Stimulated activated memory B cell treated with anti-CD40 and anti-IgM and Interleukin-4, amounts not matched to agents 10 μg/mL and 1 μg/mL and 100 μg/mL, for 72 hours (primary cell): ENCODE results near the gene FAM83F.
"Not testable (repeated sequence)": the region's sequence is repeated elsewhere in the genome, so short reads cannot be mapped to it uniquely, and the experiment has no call there.

Experiments
- ATAC-seq: fragments of 150-1000 bp; cut with Tn5 transposase; 2 replicates; pipeline ENCODE4 v1.10.0; 2021
- H3K27ac Mint-ChIP-seq: one replicate; pipeline ENCODE4 v1.8.0; 2022; ENCODE audit warnings: mild to moderate bottlenecking, mixed read lengths
- H3K27me3 Mint-ChIP-seq: one replicate; pipeline ENCODE4 v1.8.0; 2022; ENCODE audit warnings: mixed read lengths
- H3K36me3 Mint-ChIP-seq: one replicate; pipeline ENCODE4 v1.8.0; 2022; ENCODE audit warnings: mixed read lengths
- H3K4me1 Mint-ChIP-seq: one replicate; pipeline ENCODE4 v1.8.0; 2022; ENCODE audit warnings: mixed read lengths
- H3K4me3 Mint-ChIP-seq: one replicate; pipeline ENCODE4 v1.8.0; 2022; ENCODE audit warnings: mild to moderate bottlenecking, moderate library complexity, mixed read lengths
- H3K9me3 Mint-ChIP-seq: one replicate; pipeline ENCODE4 v1.8.0; 2022; ENCODE audit warnings: mixed read lengths

Gene FAM83F

DNA sequence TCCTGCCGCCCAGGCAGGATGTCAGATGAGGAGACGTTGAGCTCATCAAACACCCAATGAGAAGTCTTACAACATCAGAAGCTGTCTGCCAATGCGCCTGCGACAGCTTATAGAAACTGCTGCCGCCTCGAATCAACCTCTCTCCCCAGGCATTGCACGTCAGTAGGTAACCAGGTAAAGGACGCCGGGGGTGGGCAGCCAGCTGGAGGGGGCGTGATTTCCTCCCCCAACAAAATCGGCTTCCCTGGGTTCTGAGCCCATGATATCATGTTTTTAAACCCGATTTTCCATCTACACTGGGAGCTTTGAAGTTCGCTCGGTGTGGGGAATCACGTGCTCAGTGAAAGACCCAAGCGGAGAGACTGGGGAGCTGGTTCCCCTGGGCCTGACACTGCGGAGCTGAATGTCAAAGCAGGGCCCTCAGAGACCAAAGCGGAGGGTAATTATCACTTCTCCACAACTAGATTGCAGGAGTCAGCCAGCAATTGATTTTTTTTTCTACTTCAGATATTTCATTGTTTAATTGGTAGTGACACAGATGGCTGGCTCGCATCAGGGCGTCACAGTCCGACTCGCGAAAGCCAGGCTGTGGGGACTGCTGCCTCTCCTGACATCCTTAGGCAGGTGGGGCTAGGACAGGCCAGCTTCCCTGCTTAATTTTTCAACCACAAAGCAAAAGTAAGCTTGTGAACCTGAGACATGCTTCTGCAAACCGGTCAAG is 15.4 kb downstream of the FAM83F start:
- H3K4me1 Mint-ChIP-seq = no peaks in the 10 kb centered on the region
- no peak for ATAC-seq
- peaks cover 5% of the 10 kb centered on the region for H3K36me3 Mint-ChIP-seq
- H3K27ac Mint-ChIP-seq = no peak overlapping the region
- peaks cover 94% of the 10 kb centered on the region for H3K27me3 Mint-ChIP-seq
- no peak overlapping the region for H3K4me3 Mint-ChIP-seq
- no peaks in the 10 kb centered on the region for H3K9me3 Mint-ChIP-seq

DNA sequence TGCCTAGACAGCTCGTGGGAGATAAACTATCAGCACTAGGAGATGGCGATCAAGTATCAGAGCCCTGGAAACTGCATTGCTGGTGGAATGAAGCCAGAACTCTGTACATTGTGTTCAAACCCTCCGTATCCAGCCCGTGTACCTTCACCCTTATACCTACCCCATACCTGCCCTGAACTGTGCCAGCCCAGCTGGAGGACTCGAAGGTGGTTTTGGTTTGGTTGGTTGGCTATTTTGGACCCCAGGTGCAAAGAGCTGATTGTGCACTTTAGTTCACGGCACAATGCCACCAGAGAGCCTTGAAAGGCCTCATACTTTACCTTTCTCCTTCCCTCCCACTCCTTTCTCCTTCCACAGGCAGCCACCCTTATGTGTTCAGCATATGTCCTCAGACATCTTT is 16.0 kb downstream of the FAM83F start:
- H3K36me3 Mint-ChIP-seq = peaks cover 5% of the 10 kb centered on the region
- no peak overlapping the region for H3K4me3 Mint-ChIP-seq
- no peaks in the 10 kb centered on the region for H3K4me1 Mint-ChIP-seq
- H3K9me3 Mint-ChIP-seq = no peaks in the 10 kb centered on the region
- peaks cover 94% of the 10 kb centered on the region for H3K27me3 Mint-ChIP-seq
- no peak for ATAC-seq
- no peak overlapping the region for H3K27ac Mint-ChIP-seq

DNA sequence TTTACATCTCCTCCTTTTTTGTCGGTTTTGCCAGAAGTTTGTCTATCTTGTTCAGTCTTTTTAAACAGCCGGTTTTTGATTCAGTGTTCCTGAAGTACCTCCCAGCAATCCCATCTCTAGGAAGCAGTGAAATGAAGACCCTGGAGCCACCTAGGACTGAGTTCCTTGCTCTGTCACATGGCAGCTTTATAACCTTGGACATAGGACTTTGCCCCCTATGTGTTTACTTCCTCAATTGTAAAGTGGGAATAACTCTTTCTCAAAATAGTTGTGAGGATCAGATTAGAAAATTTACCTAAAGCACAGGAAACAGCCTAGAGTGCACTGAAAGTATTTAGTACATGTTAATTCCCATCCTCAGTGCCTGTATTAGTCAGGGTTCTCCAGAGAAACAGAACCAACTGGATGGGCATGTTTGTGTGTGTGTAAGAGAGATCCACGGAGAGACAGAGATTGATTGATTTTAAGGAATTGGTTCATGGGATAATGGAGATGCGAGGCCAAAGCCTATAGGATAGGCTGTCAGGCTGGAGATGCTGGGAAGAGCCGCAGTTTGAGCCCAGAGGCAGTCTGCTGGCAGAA is 20.0 kb downstream of the FAM83F start:
- H3K4me1 Mint-ChIP-seq = no peaks in the 10 kb centered on the region
- H3K27me3 Mint-ChIP-seq = peaks cover 57% of the 10 kb centered on the region
- ATAC-seq = no peak
- H3K9me3 Mint-ChIP-seq = no peaks in the 10 kb centered on the region
- H3K4me3 Mint-ChIP-seq = no peak overlapping the region
- H3K36me3 Mint-ChIP-seq = no peaks in the 10 kb centered on the region
- H3K27ac Mint-ChIP-seq = no peak overlapping the region

DNA sequence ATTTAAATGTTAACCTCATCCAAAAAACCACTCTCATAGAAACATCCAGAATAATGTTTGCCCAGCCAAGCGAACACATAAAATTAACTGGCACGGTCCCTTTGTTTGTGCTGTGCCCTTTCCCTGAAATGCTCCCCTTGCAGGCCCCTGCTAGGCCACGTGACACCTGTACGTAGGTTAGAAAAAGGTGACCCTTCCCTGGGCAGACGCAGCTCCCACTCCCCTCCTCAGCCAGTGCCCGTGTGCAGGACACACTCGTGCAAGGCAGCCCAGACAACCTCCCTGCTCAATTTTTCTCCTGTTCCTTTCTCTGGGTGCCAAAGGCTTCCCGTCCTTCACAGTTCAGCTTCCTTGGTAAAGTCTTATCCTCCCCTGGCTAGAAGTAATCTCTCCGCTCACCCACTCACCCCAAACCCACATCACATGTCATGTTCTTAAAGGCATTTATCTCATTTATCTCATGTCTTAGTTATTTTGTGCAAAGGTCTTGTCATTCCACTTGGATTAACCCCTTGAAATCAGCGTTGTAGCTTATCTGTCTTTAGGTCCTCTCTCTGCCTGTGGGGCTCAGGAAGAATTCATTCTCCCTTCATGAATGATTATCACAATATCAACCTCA is 20.7 kb downstream of the FAM83F start:
- Mint-ChIP-seq H3K4me3 (no peak overlapping the region), H3K4me1 (no peaks in the 10 kb centered on the region), H3K36me3 (no peaks in the 10 kb centered on the region), H3K9me3 (no peaks in the 10 kb centered on the region), H3K27me3 (peaks cover 50% of the 10 kb centered on the region), H3K27ac (no peak overlapping the region)
- ATAC-seq = no peak

DNA sequence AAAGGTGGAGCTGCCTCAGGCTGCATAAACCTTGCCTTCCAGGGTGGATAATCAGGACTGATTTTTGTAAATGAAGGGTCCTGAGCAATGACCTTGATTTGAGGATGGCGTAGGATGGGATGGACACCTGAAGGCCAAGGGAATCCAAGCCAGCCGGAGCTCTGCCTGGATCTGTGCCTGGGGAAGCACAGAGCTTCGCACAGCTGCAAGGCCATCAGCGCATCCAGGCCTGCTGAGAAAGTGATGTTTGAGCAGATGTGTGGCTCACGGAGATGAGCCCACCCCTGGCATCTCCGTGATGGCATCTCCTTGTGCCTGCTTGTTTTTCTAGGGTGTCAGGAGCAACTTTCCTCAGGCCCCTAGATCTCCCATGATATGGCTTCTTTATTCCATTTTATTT is 23.3 kb downstream of the FAM83F start:
- Mint-ChIP-seq H3K27me3 (peaks cover 31% of the 10 kb centered on the region), H3K4me3 (no peak overlapping the region), H3K36me3 (no peaks in the 10 kb centered on the region), H3K4me1 (peaks cover 4% of the 10 kb centered on the region), H3K27ac (no peak overlapping the region), H3K9me3 (no peaks in the 10 kb centered on the region)
- ATAC-seq = no peak

DNA sequence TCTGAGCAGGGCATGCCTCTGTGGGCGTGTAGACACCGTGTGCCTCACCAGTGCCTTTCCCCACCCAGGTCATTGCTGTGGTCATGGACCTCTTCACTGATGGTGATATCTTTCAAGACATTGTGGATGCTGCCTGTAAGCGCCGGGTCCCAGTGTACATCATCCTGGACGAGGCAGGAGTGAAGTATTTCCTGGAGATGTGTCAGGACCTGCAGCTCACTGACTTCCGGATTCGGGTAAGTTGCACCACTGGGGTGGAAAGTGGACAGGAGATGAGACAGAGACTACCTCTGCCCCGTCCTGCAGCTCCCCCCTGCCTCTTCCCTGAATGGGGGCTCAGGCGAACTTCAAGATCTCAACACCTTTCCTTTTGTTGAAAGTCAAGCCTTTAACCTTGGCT is 24.3 kb downstream of the FAM83F start:
- peaks cover 31% of the 10 kb centered on the region for H3K27me3 Mint-ChIP-seq
- ATAC-seq = no peak
- no peaks in the 10 kb centered on the region for H3K36me3 Mint-ChIP-seq
- no peak overlapping the region for H3K27ac Mint-ChIP-seq
- H3K4me3 Mint-ChIP-seq = no peak overlapping the region
- H3K9me3 Mint-ChIP-seq = no peaks in the 10 kb centered on the region
- peaks cover 5% of the 10 kb centered on the region for H3K4me1 Mint-ChIP-seq

DNA sequence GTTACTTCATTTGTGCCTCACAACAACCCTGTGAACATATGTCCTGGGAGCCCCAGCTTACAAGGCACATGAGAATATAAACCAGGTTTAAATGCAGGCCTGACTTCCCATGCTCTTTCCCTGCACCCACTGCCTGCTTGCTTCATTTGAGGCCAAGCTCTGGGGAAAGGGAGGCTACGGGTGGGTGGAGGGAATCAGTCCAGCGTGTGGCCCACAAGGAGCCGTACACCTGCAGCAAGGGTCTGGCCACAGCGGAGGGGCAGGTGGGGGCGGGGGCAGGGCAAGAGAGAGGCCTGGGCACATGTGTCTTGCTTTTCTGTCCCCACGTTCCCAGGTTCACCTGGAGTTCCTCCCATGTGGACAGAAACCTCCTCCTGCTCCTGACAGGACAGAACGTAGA is 26.2 kb downstream of the FAM83F start:
- no peak for ATAC-seq
- H3K27me3 Mint-ChIP-seq = peaks cover 14% of the 10 kb centered on the region

DNA sequence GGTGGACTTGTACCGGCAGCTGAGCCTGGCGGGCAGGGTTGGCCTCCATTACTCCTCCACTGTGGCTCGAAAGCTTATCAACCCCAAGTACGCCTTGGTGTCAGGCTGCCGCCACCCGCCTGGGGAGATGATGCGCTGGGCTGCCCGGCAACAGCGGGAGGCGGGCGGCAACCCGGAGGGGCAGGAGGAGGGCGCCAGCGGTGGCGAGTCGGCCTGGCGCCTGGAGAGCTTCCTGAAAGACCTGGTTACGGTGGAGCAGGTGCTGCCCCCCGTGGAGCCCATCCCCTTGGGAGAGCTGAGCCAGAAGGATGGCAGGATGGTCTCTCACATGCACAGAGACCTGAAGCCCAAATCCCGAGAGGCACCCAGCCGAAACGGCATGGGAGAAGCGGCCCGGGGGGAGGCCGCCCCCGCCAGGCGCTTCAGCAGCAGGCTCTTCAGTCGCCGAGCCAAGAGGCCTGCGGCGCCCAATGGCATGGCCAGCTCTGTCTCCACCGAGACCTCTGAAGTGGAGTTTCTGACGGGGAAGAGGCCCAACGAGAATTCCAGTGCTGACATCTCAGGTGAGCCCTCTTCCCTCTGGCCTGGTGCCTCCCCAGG is 26.7 kb downstream of the FAM83F start:
- H3K27ac Mint-ChIP-seq = no peak overlapping the region
- H3K36me3 Mint-ChIP-seq = no peaks in the 10 kb centered on the region
- H3K4me3 Mint-ChIP-seq = no peak overlapping the region
- ATAC-seq = no peak
- no peaks in the 10 kb centered on the region for H3K9me3 Mint-ChIP-seq
- peaks cover 13% of the 10 kb centered on the region for H3K4me1 Mint-ChIP-seq
- peaks cover 13% of the 10 kb centered on the region for H3K27me3 Mint-ChIP-seq

More for the DNA sequence above, 26.2 kb downstream of the FAM83F start:
- Mint-ChIP-seq H3K4me1 (peaks cover 13% of the 10 kb centered on the region), H3K36me3 (no peaks in the 10 kb centered on the region), H3K27ac (no peak overlapping the region), H3K4me3 (no peak overlapping the region), H3K9me3 (no peaks in the 10 kb centered on the region)

DNA sequence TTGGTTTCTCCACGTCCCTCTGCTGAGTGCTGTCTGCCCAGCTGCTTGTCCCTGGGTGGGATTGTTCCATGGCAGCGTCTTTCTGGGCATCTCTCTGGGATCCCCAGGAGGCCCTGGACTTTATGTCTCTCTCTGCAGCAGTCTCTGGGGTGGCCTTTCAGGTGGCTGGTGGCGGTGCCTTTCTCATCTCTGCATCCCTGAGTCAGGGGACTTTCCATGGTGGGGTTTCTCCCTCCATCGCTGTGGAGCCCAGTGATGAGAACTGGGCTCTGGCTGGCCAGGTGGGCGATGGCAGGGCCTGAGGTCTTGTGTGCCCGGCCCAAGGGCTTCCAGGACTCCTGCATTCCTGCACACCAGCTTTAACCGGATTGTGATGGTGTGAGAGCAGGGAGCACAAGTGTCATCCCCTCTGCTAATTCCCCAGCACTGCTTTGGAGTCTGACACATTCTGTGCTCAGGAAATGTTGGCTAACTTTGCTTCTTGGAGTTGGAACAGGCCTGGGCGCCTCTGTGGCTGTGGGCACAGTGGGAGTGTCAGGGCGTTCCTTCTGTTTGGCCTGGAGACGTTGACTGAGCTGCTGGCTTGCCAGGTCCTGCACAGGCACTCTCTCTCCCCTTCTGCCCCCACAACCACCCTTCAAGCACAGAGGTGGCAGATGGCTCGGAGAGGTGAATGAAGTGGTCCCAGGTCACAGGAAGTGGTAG is 27.9 kb downstream of the FAM83F start:
- H3K4me3 Mint-ChIP-seq = no peak overlapping the region
- no peak overlapping the region for H3K27ac Mint-ChIP-seq
- no peaks in the 10 kb centered on the region for H3K36me3 Mint-ChIP-seq
- peaks cover 13% of the 10 kb centered on the region for H3K4me1 Mint-ChIP-seq
- H3K27me3 Mint-ChIP-seq = peaks cover 13% of the 10 kb centered on the region
- ATAC-seq = no peak
- H3K9me3 Mint-ChIP-seq = no peaks in the 10 kb centered on the region

DNA sequence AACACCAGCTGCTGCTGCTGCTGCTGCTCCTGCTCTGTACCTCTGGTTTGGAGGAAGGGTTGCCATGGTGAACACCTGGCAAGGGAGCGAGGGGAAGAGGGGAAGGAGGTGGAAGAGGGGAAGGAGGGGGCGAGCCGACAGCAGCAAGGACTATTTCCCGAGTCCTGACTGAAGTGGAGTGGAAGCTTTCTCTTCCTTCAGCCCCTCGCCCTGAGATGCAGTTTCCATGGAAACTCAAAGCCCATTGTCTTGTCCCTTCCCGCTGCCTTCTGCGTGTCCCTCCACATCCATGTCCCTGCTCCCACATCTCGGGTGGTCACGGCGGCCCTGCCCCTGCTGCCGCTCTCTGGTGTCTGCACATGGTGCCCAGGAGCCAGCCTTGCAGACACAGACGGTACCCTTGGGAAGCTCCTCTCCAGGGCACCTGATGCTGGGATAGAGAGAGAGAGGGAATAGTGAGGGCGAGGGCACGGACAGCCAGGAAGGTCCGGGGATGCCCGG is 28.6 kb downstream of the FAM83F start:
- H3K27ac Mint-ChIP-seq = no peak overlapping the region
- ATAC-seq = no peak
- no peaks in the 10 kb centered on the region for H3K36me3 Mint-ChIP-seq
- H3K27me3 Mint-ChIP-seq = peaks cover 13% of the 10 kb centered on the region
- peaks cover 13% of the 10 kb centered on the region for H3K4me1 Mint-ChIP-seq
- no peak overlapping the region for H3K4me3 Mint-ChIP-seq
- H3K9me3 Mint-ChIP-seq = no peaks in the 10 kb centered on the region

DNA sequence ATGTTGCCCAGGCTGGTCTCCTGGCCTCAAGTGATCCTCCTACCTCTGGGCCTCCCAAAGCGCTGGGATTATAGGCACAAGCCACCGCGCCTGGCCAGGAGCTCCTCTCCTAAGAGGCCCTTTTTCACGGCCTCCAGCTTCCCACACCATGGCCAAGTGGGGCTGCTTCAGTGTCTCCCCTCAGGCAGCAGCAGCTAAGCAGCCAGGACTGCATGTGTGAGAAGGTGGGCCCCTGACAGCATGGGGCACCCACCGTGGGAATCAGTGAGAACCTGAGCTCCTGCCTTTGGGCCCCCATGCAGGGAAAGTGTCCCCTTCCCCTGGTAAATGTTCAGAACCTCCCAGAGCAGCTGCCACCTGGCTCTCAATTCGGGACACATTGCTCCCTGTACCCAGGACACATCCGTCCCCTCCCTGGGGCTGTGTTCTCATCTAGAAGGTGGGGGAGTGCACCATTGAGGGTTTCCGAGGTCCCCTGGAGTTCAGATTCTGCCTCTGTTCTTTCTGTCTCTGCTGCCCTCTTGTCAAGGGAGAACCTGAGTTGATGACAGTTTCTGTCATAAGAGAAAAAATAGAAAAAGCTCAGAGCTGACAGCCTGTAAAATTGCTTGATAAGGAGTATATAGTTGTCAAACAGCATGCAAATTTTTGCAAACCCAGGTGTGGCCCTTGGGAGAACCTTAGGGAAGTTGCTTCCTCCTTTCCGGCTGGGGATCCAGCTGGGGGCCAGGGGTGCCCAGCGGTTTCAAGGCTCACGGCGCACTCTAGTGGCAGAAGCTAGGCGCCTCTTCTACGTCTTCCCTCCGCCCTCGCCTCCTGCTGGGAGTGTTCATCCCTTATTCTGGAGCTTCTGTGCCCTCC is 29.7 kb downstream of the FAM83F start:
- Mint-ChIP-seq H3K27me3 (peaks cover 13% of the 10 kb centered on the region), H3K36me3 (no peaks in the 10 kb centered on the region), H3K9me3 (no peaks in the 10 kb centered on the region), H3K4me1 (peaks cover 13% of the 10 kb centered on the region), H3K4me3 (no peak overlapping the region), H3K27ac (no peak overlapping the region)
- ATAC-seq = peak; percentile 77

DNA sequence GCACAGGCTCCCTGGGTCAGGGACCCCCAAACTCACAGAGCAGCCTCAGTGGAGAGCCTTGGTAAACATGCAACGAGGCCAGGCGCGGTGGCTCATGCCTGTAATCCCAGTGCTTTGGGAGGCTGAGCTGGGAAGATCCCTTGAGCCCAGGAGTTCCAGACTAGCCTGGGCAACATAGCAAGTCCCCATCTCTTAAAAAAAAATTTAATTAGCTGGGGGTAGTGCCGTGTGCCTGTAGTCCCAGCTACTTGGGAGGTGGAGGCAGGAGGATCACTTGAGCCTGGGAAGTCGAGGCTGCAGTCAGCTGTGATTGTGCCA is 30.3 kb downstream of the FAM83F start:
- H3K4me3 Mint-ChIP-seq, H3K27ac Mint-ChIP-seq, H3K36me3 Mint-ChIP-seq, ATAC-seq, H3K9me3 Mint-ChIP-seq: not testable (repeated sequence)
- Mint-ChIP-seq H3K27me3 (peaks cover 13% of the 10 kb centered on the region), H3K4me1 (peaks cover 13% of the 10 kb centered on the region)

DNA sequence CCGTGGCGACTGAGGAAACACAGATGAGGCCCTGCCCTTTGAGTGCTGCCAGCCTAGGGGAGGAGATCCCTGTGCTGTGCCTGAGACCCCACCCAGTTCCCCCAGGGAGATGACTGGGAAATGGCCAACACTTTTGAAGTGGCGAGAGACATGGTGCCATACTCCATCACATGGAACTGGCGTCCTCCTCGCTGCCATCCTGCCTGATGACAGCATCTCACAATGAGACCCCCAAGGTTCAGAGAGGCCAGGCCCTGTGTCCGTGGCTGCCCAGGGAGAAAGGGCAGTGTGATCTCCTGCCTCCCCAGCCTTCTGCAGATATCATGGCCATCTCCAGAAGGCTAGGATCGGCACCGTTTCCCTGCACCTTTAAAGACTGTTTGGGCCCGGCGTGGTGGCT is 31.1 kb downstream of the FAM83F start:
- Mint-ChIP-seq H3K4me1 (peaks cover 13% of the 10 kb centered on the region), H3K4me3 (no peak overlapping the region), H3K9me3 (no peaks in the 10 kb centered on the region), H3K36me3 (no peaks in the 10 kb centered on the region), H3K27ac (no peak overlapping the region), H3K27me3 (peaks cover 13% of the 10 kb centered on the region)
- ATAC-seq = no peak

DNA sequence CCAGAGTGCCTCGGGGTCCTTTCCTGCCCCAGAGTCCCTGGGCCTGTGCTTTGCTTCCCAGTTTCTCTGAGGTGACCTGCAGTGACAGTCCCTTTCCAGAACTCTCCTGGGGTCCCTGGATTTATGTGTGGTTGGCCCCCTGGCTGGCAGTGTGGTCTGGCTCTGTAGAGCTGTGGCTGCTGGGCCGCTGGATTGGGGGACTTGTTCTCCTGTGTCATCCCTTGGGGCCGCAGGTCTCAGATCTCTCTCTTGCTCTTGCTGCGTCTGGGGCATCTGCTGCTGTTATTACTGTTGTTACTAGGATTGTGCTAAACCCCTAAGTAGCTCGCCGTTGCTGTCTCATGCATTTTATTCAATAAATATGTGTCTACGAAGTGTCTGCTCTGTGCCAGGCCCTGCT is 31.9 kb downstream of the FAM83F start:
- Mint-ChIP-seq H3K36me3 (no peaks in the 10 kb centered on the region), H3K9me3 (no peaks in the 10 kb centered on the region), H3K27me3 (peaks cover 13% of the 10 kb centered on the region), H3K4me3 (no peak overlapping the region), H3K27ac (no peak overlapping the region), H3K4me1 (peaks cover 13% of the 10 kb centered on the region)
- ATAC-seq = no peak
